Natural killer cell (primary cell): ENCODE measurements around the gene ARID1B. TPM values are rescaled to one million over a fixed set of nuclear protein-coding genes. Genes with fewer than 3 reads are reported as not detected.
"Not testable (repeated sequence)": the region's sequence is repeated elsewhere in the genome, so short reads cannot be mapped to it uniquely, and the experiment has no call there.

Experiments
- ATAC-seq, 3 donors: fragments of 150-1000 bp in 2 of 3; fragments of 200-7000 bp in 1 of 3; cut with Tn5 transposase; 1 replicate in 1 of 3; 2 replicates in 2 of 3; pipeline ENCODE4 v1.10.0; 2021; ENCODE audit warnings: mild to moderate bottlenecking in 2 of 3, moderate library complexity in 2 of 3
- DNase-seq, 2 donors: peaks; one replicate each; pipeline versions ENCODE4 v3.0.0 to v3.0.0-alpha.2; 2013 to 2021; ENCODE audit warnings: mixed read lengths in 1 of 2
- H3K27ac ChIP-seq: one replicate; pipeline ENCODE4 v1.5.1; 2013; ENCODE audit warnings: mild to moderate bottlenecking, low read length
- H3K27me3 ChIP-seq: one replicate; pipeline ENCODE4 v1.6.1; 2013; ENCODE audit warnings: low read length; ENCODE audit not compliant: control insufficient read depth, insufficient read depth
- H3K36me3 ChIP-seq: one replicate; pipeline ENCODE4 v1.6.1; 2013; ENCODE audit warnings: low read length; ENCODE audit not compliant: control insufficient read depth, insufficient read depth
- H3K4me1 ChIP-seq: one replicate; pipeline ENCODE4 v1.6.1; 2013; ENCODE audit warnings: low read length; ENCODE audit not compliant: control insufficient read depth, insufficient read depth
- H3K4me3 ChIP-seq: one replicate; pipeline ENCODE4 v1.5.1; 2013; ENCODE audit warnings: low read length
- H3K9me3 ChIP-seq: one replicate; pipeline ENCODE4 v1.6.1; 2013; ENCODE audit warnings: low read length; ENCODE audit not compliant: control insufficient read depth, insufficient read depth
- H3K27ac Mint-ChIP-seq, 2 donors: one replicate each; pipeline ENCODE4 v1.8.0; 2022; ENCODE audit warnings: mild to moderate bottlenecking in 2 of 2, mixed read lengths in 2 of 2, moderate library complexity in 1 of 2
- H3K27me3 Mint-ChIP-seq, 2 donors: one replicate each; pipeline ENCODE4 v1.8.0; 2022; ENCODE audit warnings: low read depth in 2 of 2, mixed read lengths in 2 of 2
- H3K36me3 Mint-ChIP-seq: one replicate; pipeline ENCODE4 v1.8.0; 2022; ENCODE audit warnings: mixed read lengths
- H3K4me1 Mint-ChIP-seq, 2 donors: one replicate each; pipeline ENCODE4 v1.8.0; 2022; ENCODE audit warnings: mixed read lengths in 2 of 2
- H3K4me3 Mint-ChIP-seq: one replicate; pipeline ENCODE4 v1.8.0; 2022; ENCODE audit warnings: mild to moderate bottlenecking, moderate library complexity, mixed read lengths
- H3K9me3 Mint-ChIP-seq, 2 donors: one replicate each; pipeline ENCODE4 v1.8.0; 2022; ENCODE audit warnings: mixed read lengths in 2 of 2
- CTCF ChIP-seq: fragments of 200-600 bp; IDR thresholded peaks from one replicate; pipeline ENCODE4 v1.8.0; 2022; ENCODE audit warnings: antibody characterized with exemption
- WGBS: methylation state at CpG from one replicate; pipeline ENCODE4 v1.1.7; 2013; ENCODE audit warnings: missing lambda C conversion rate; ENCODE audit not compliant: insufficient coverage; 5-methylcytosine and 5-hydroxymethylcytosine counted together
- intact Hi-C: fragments of 100-400 bp; cut with micrococcal nuclease; formaldehyde crosslinking; loops from one replicate; pipeline ENCODE4 v1.14.2; 2022
- total RNA-seq, 4 donors: library from RNA; stranded (reverse); fragments of 120-200 nt in 1 of 4; gene quantifications; one replicate each; pipeline versions ENCODE4 v1.2.3 to v1.2.4, GENCODE V29; 2013 to 2022

Gene ARID1B
- total RNA-seq, 3 donors from 2014 or later (not counting 1 experiment from before 2014, with no cell fraction given) = 180 to 201 (median 189) TPM

- H3K4me1 ChIP-seq = peaks cover 32% of the 10 kb centered on the region
- H3K9me3 ChIP-seq = no peaks in the 10 kb centered on the region
- peaks cover 84 to 88% of the 10 kb centered on the region in 2 donors for H3K4me1 Mint-ChIP-seq
- no peaks in the 10 kb centered on the region for H3K36me3 ChIP-seq
- no peaks in the 10 kb centered on the region for H3K36me3 Mint-ChIP-seq
- ATAC-seq = no peak
- WGBS = 99% methylated on average over 10 of the region's 10 CpGs
- peak overlapping the region; percentile 33 to 56 for H3K27ac Mint-ChIP-seq
- intact Hi-C loops = no loop called here
- no peaks in the 10 kb centered on the region for H3K27me3 Mint-ChIP-seq
- DNase-seq = no peak
- H3K27ac ChIP-seq = no peak overlapping the region
- H3K4me3 ChIP-seq = no peak overlapping the region
- H3K27me3 ChIP-seq = no peaks in the 10 kb centered on the region
- H3K9me3 Mint-ChIP-seq = no peaks in the 10 kb centered on the region
- no peak overlapping the region for H3K4me3 Mint-ChIP-seq
- TF ChIP-seq CTCF = no peak
Observed at GRCh38 chr6:156980515-156980914, 203.3 kb downstream of the ARID1B start.

GRCh38 chr6:156980948-156981347 lies 203.8 kb downstream of the ARID1B start:
- ATAC-seq = no peak
- peaks cover 28% of the 10 kb centered on the region for H3K4me1 ChIP-seq

GRCh38 chr6:156982168-156982567 lies 205.0 kb downstream of the ARID1B start:
- ATAC-seq (no peak), DNase-seq (no peak)
- Histone ChIP-seq H3K27me3 (no peaks in the 10 kb centered on the region), H3K36me3 (no peaks in the 10 kb centered on the region), H3K9me3 (no peaks in the 10 kb centered on the region), H3K27ac (no peak overlapping the region), H3K4me3 (no peak overlapping the region), H3K4me1 (peaks cover 24% of the 10 kb centered on the region)
- H3K4me3 Mint-ChIP-seq = no peak overlapping the region
- no peaks in the 10 kb centered on the region for H3K36me3 Mint-ChIP-seq
- H3K27me3 Mint-ChIP-seq = no peaks in the 10 kb centered on the region
- TF ChIP-seq CTCF = no peak
- WGBS = 53% methylated on average over 3 of the region's 3 CpGs
- no peaks in the 10 kb centered on the region for H3K9me3 Mint-ChIP-seq
- H3K4me1 Mint-ChIP-seq = peaks cover 84% of the 10 kb centered on the region in 2 donors
- peak overlapping the region in 1 of 2 donors; percentile 33 for H3K27ac Mint-ChIP-seq
- intact Hi-C loops = no loop called here

More at GRCh38 chr6:156980948-156981347, 203.8 kb downstream of the ARID1B start:
- Histone ChIP-seq H3K4me3 (no peak overlapping the region), H3K36me3 (no peaks in the 10 kb centered on the region), H3K27ac (no peak overlapping the region), H3K27me3 (no peaks in the 10 kb centered on the region), H3K9me3 (no peaks in the 10 kb centered on the region)
- TF ChIP-seq CTCF = no peak
- H3K4me3 Mint-ChIP-seq = no peak overlapping the region
- no peaks in the 10 kb centered on the region for H3K9me3 Mint-ChIP-seq
- peaks cover 84 to 88% of the 10 kb centered on the region in 2 donors for H3K4me1 Mint-ChIP-seq
- H3K27ac Mint-ChIP-seq = peak overlapping the region; percentile 33 to 56
- no peak for DNase-seq
- H3K36me3 Mint-ChIP-seq = no peaks in the 10 kb centered on the region
- intact Hi-C loops = no loop called here
- no CpG with 5 or more reads among the region's 2 CpGs for WGBS
- no peaks in the 10 kb centered on the region for H3K27me3 Mint-ChIP-seq

- H3K27me3 ChIP-seq, H3K27ac ChIP-seq, H3K9me3 Mint-ChIP-seq, H3K36me3 ChIP-seq, ATAC-seq, H3K4me3 ChIP-seq, H3K4me3 Mint-ChIP-seq, DNase-seq, H3K9me3 ChIP-seq, H3K27me3 Mint-ChIP-seq, H3K36me3 Mint-ChIP-seq, intact Hi-C loops: not testable (repeated sequence)
- WGBS = 100% methylated on average over 4 of the region's 4 CpGs
- H3K4me1 Mint-ChIP-seq = peaks cover 81% of the 10 kb centered on the region in 2 donors
- H3K27ac Mint-ChIP-seq = peak overlapping the region in 1 of 2 donors; percentile 33
- peaks cover 20% of the 10 kb centered on the region for H3K4me1 ChIP-seq
Observed at GRCh38 chr6:156982864-156983263, 205.7 kb downstream of the ARID1B start.
